ENCODE data around the gene SLC7A10.

SLC7A10 gene

DNA sequence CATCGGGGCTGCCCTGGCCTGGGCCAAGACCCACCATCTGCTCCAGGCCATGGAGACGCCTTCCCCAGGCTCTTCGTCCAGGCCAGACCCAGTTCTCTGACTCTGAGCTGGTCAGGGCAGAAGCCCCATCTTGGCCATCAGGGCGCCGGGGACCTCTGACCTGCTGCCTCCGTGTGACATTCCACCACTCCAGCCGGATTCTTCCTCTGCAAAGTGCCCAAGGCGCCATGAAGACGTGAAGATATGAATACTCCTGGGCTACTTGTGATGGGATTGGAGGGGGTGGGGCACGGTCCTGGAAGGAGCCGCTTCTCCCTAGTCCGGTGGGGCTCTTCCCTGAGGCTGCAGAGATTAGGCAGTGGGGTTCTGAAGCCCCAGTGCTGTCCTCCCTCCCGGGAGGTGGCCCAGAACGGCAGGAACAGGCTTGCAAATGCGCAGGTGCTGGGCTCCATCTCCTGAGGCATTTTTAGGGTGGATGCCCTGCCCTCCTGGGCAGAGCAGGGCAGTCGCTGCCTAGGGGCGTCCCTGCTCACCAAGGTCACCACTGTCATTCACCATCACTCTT is 26.0 kb upstream of the SLC7A10 start:
- Histone ChIP-seq H3K27me3 (ENCODE audit: control insufficient read depth, insufficient read depth, low read length) (no peaks in the 10 kb centered on the region), H3K4me1 (ENCODE audit: control insufficient read depth, low read depth, low read length) (no peaks in the 10 kb centered on the region), H3K36me3 (ENCODE audit: control insufficient read depth, low read depth, low read length) (no peaks in the 10 kb centered on the region)

DNA sequence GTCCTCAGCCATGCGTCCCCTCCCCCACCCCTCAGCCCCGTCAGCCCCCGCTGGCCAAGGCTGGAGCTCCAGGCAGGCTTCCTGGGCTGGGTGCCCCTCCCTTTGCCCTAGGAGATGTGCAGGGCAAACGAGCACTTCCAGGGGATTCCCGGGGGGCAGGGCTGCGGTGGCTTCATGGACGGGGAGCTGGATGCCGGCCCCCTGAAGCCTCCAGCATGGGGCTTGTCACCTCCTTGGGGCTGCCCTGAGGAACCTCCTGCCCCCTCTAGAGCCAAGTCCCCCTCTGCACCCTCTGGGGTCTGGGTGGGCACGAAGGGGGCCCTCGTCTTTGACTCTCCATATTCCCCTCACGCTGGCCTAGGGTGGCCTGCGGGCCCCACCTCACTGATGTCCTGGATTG is 25.4 kb upstream of the SLC7A10 start:
- H3K9ac ChIP-seq (ENCODE audit: low read length), result no peak overlapping the region
- no peaks in the 10 kb centered on the region for H3K4me1 ChIP-seq (ENCODE audit: control insufficient read depth, low read depth, low read length)

More for the DNA sequence above, 26.0 kb upstream of the SLC7A10 start:
- H3K9me3 ChIP-seq (ENCODE audit: control insufficient read depth, low read depth, low read length), result no peaks in the 10 kb centered on the region
- H3K4me3 ChIP-seq (ENCODE audit: low read length), result no peak overlapping the region
- no peak overlapping the region for H3K9ac ChIP-seq (ENCODE audit: low read length)
- no peak overlapping the region for H3K27ac ChIP-seq (ENCODE audit: low read length)

DNA sequence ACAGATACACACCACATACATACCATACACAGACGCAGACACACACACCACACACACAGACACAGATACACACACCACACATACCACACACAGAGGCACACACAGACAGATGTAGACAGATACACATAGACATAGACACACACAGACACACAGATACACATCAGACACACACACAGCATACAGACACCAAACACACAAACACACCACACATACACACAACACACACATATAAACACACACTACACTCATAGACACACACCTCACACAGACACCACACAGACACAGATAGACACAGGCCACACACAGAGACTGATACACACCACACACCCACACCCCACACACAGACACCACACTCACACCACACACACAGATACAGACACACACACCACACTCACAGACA is 24.9 kb upstream of the SLC7A10 start:
- H3K36me3 ChIP-seq (ENCODE audit: control insufficient read depth, low read depth, low read length), result no peaks in the 10 kb centered on the region
- no peaks in the 10 kb centered on the region for H3K27me3 ChIP-seq (ENCODE audit: control insufficient read depth, insufficient read depth, low read length)
- no peak overlapping the region for H3K9ac ChIP-seq (ENCODE audit: low read length)
- no peak overlapping the region for H3K4me3 ChIP-seq (ENCODE audit: low read length)
- H3K4me1 ChIP-seq (ENCODE audit: control insufficient read depth, low read depth, low read length), result no peaks in the 10 kb centered on the region
- no peak overlapping the region for H3K27ac ChIP-seq (ENCODE audit: low read length)
- H3K9me3 ChIP-seq (ENCODE audit: control insufficient read depth, low read depth, low read length), result no peaks in the 10 kb centered on the region

More for the DNA sequence above, 25.4 kb upstream of the SLC7A10 start:
- no peaks in the 10 kb centered on the region for H3K9me3 ChIP-seq (ENCODE audit: control insufficient read depth, low read depth, low read length)
- H3K27me3 ChIP-seq (ENCODE audit: control insufficient read depth, insufficient read depth, low read length), result no peaks in the 10 kb centered on the region
- H3K27ac ChIP-seq (ENCODE audit: low read length), result no peak overlapping the region
- no peak overlapping the region for H3K4me3 ChIP-seq (ENCODE audit: low read length)
- no peaks in the 10 kb centered on the region for H3K36me3 ChIP-seq (ENCODE audit: control insufficient read depth, low read depth, low read length)

DNA sequence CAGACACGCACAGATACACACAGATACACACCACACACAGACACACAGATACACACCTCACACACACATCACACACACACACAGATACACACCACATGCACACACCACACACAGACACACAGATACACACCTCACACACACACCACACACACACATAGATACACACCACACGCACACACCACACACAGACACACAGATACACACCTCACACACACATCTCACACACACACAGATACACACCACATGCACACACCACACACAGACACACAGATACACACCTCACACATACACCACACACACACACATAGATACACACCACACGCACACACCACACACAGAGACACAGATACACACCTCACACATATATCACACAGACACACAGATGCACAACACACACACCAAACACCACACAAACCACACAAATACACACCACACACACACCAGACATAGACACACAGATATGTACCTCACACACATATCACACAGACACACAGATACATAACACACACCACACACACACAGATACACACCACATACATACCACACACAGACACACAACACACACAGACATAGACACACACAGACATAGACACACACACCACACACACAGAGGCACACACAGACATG is 24.2 kb upstream of the SLC7A10 start:
- no peaks in the 10 kb centered on the region for H3K27me3 ChIP-seq (ENCODE audit: control insufficient read depth, insufficient read depth, low read length)
- no peak overlapping the region for H3K27ac ChIP-seq (ENCODE audit: low read length)
- no peak overlapping the region for H3K4me3 ChIP-seq (ENCODE audit: low read length)
- H3K36me3 ChIP-seq (ENCODE audit: control insufficient read depth, low read depth, low read length), result no peaks in the 10 kb centered on the region
- H3K9ac ChIP-seq (ENCODE audit: low read length), result no peak overlapping the region
- no peaks in the 10 kb centered on the region for H3K4me1 ChIP-seq (ENCODE audit: control insufficient read depth, low read depth, low read length)
- no peaks in the 10 kb centered on the region for H3K9me3 ChIP-seq (ENCODE audit: control insufficient read depth, low read depth, low read length)

DNA sequence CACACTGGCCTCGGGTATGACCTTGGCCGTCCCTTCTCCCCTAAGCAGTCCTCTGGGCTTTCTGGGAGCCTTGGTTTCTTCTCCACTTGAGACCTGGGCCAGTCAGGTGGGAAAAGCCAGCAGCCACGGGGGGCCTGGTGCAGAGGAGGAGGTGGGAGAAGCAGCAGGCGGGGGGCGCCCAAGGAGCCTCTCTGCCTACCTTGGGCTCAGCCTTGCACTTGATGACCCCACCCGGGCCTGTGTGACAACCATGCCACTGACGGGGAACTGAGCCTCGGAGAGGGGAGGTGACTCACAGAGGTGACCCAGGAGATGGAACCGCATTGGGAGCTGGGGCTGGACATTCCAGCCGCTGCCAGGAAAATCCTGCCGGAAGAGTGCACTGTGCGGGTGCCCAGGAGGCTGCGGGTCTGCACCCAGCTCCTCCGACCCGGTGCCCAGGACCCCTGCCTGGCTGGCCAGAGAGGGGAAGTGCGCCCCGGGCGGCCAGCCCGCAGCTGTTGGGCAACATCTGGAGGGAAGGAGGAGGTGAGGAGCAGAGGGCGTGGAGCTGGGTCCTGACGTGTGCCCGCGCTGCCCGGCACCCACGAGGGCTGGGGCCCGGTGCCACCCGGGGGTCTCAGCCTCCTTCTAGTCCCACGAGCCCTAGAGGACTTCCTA is 23.4 kb upstream of the SLC7A10 start:
- Histone ChIP-seq H3K9me3 (ENCODE audit: control insufficient read depth, low read depth, low read length) (no peaks in the 10 kb centered on the region), H3K4me1 (ENCODE audit: control insufficient read depth, low read depth, low read length) (no peaks in the 10 kb centered on the region), H3K36me3 (ENCODE audit: control insufficient read depth, low read depth, low read length) (no peaks in the 10 kb centered on the region), H3K27ac (ENCODE audit: low read length) (no peak overlapping the region), H3K4me3 (ENCODE audit: low read length) (no peak overlapping the region), H3K27me3 (ENCODE audit: control insufficient read depth, insufficient read depth, low read length) (no peaks in the 10 kb centered on the region), H3K9ac (ENCODE audit: low read length) (no peak overlapping the region)

DNA sequence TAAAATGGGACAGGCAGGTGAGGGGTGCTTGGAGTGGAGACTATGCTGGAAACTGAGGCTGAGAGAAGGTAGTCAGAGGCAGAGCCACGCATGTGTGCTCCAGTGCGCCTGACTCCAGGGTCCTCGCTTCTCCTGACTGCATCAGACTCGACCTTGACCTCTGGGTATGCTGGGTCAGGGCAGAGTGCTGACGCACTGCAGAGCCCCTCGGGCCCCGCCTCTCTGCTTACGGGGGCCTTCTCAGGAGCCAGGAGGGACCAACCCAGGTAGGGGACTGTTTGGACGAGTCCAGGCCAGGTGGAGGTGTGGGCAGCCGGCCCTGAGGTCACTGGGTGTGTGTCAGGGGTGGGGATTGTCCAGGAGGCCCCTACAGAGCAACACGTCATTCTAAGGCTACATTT is 22.9 kb upstream of the SLC7A10 start:
- no peaks in the 10 kb centered on the region for H3K4me1 ChIP-seq (ENCODE audit: control insufficient read depth, low read depth, low read length)
- H3K27ac ChIP-seq (ENCODE audit: low read length), result no peak overlapping the region

DNA sequence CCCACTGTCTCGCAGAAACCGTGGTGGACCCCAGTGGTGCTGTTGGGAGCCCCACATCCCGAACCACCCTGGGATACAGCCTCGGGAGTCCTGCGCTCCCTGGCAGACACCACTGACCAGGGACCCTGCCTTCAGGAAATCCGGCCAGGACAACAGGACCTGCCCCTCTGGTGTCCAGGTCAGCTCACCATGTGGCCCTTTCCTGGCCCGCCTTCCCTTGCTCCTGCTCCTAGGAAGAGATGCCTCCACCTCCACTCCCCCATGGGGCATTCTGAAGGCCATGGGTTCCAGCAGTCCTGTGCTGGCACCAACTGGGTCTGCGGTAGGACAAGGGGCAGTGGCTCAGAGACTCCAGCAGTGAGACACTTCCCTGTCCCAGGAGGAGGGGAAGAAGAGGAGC is 22.5 kb upstream of the SLC7A10 start:
- H3K9me3 ChIP-seq (ENCODE audit: control insufficient read depth, low read depth, low read length), result no peaks in the 10 kb centered on the region
- no peak overlapping the region for H3K27ac ChIP-seq (ENCODE audit: low read length)
- H3K4me1 ChIP-seq (ENCODE audit: control insufficient read depth, low read depth, low read length), result no peaks in the 10 kb centered on the region
- no peaks in the 10 kb centered on the region for H3K27me3 ChIP-seq (ENCODE audit: control insufficient read depth, insufficient read depth, low read length)
- no peaks in the 10 kb centered on the region for H3K36me3 ChIP-seq (ENCODE audit: control insufficient read depth, low read depth, low read length)
- H3K9ac ChIP-seq (ENCODE audit: low read length), result no peak overlapping the region
- H3K4me3 ChIP-seq (ENCODE audit: low read length), result no peak overlapping the region

More for the DNA sequence above, 22.9 kb upstream of the SLC7A10 start:
- H3K4me3 ChIP-seq (ENCODE audit: low read length), result no peak overlapping the region
- no peaks in the 10 kb centered on the region for H3K36me3 ChIP-seq (ENCODE audit: control insufficient read depth, low read depth, low read length)
- H3K9me3 ChIP-seq (ENCODE audit: control insufficient read depth, low read depth, low read length), result no peaks in the 10 kb centered on the region
- H3K9ac ChIP-seq (ENCODE audit: low read length), result no peak overlapping the region
- H3K27me3 ChIP-seq (ENCODE audit: control insufficient read depth, insufficient read depth, low read length), result no peaks in the 10 kb centered on the region

DNA sequence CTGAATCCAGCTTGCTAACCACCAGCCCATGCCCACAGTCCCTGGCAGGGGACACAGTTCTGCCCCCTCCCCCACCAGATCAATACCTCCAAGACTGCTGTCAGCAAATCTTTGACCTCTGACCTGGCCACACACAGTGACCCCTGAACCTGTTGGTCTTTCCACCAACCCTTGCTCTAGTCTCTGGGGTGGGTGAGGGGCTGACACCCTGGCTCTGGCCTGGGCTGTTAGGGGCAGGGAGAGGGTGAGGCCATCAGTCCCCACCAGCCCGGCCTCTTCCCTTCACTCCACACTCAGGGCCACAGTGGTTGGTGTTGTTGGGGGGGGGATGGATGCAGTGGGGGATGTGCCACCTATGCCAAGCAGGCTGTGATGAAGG is 21.8 kb upstream of the SLC7A10 start:
- no peak overlapping the region for H3K27ac ChIP-seq (ENCODE audit: low read length)
- H3K4me1 ChIP-seq (ENCODE audit: control insufficient read depth, low read depth, low read length), result no peaks in the 10 kb centered on the region
- H3K27me3 ChIP-seq (ENCODE audit: control insufficient read depth, insufficient read depth, low read length), result no peaks in the 10 kb centered on the region
- no peaks in the 10 kb centered on the region for H3K9me3 ChIP-seq (ENCODE audit: control insufficient read depth, low read depth, low read length)
- H3K9ac ChIP-seq (ENCODE audit: low read length), result no peak overlapping the region
- H3K4me3 ChIP-seq (ENCODE audit: low read length), result no peak overlapping the region
- H3K36me3 ChIP-seq (ENCODE audit: control insufficient read depth, low read depth, low read length), result no peaks in the 10 kb centered on the region

DNA sequence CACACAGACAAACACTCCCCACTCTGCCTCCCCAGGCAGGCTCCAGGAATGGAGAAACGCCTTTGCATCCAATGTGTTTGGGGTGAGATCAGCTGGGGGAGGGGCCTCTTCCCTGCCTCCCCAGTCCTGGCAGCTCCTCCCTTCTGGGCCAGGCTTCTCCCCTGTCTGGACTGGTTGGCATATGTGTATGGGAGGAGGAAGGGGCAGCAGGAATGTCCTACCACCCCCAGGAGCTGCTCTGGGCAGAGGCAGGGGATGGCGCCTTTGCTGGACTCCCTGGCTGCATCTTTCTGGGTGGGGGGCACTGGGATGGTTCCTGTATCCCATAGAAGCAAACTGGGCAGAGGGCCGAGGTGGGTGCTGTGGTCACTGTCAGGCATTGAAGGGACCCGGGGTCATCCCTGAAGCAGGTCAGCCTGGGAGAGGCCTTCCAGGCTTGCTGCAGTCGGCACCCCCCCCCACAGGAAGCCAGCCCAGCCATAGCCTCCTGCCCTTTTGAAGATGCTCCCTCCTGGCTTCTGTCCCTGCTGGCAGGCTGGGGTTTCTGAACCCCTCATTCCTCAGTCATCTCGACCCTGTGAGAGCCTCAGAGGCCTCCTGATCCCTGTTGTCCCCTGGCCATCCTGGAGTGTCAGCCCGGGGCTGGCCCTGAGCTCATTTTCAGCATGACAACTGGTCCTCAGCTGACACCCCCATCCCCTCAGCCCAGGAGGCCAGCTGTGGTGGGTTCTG is 21.2 kb upstream of the SLC7A10 start:
- no peak overlapping the region for H3K27ac ChIP-seq (ENCODE audit: low read length)
- H3K36me3 ChIP-seq (ENCODE audit: control insufficient read depth, low read depth, low read length), result no peaks in the 10 kb centered on the region
- H3K9me3 ChIP-seq (ENCODE audit: control insufficient read depth, low read depth, low read length), result no peaks in the 10 kb centered on the region
- no peak overlapping the region for H3K9ac ChIP-seq (ENCODE audit: low read length)
- H3K4me3 ChIP-seq (ENCODE audit: low read length), result no peak overlapping the region
- H3K4me1 ChIP-seq (ENCODE audit: control insufficient read depth, low read depth, low read length), result no peaks in the 10 kb centered on the region
- no peaks in the 10 kb centered on the region for H3K27me3 ChIP-seq (ENCODE audit: control insufficient read depth, insufficient read depth, low read length)

DNA sequence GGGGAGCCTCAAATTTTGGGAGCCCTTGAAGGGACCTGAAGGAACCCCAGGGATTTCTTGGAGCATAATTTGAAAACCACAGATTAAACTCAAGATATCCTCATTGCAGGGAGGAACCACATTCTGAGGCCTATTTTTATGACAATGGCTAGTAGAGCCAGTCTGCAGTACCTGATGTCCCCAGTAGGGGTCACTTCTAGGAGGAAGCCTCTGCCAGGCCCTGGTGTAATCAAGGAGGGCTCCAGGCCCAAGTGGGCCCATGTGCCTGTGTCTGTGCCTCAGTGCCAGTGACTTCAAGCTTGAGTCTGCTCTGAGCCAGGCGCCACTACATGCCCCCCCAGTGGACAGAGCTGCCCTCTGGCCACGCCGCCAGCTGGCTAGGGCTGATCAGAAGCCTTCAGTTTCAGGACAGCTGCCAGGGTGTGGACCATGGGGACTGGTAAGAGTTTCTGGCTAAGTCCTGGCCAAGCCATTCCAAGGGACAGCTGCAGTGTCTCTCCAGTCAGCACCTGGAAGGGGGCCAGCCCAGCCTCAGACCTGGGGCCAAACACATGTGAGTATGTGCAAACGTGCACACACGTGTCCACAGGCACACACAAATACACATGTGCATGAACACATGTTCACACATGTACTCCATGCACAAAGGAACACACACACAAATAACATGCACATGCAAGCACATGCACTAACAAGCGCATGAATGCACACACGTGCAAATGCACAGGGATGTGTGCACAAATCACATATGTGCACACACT is 20.5 kb upstream of the SLC7A10 start:
- no peaks in the 10 kb centered on the region for H3K4me1 ChIP-seq (ENCODE audit: control insufficient read depth, low read depth, low read length)
- no peaks in the 10 kb centered on the region for H3K9me3 ChIP-seq (ENCODE audit: control insufficient read depth, low read depth, low read length)
- no peak overlapping the region for H3K27ac ChIP-seq (ENCODE audit: low read length)
- H3K4me3 ChIP-seq (ENCODE audit: low read length), result no peak overlapping the region
- no peaks in the 10 kb centered on the region for H3K27me3 ChIP-seq (ENCODE audit: control insufficient read depth, insufficient read depth, low read length)
- H3K36me3 ChIP-seq (ENCODE audit: control insufficient read depth, low read depth, low read length), result no peaks in the 10 kb centered on the region
- no peak overlapping the region for H3K9ac ChIP-seq (ENCODE audit: low read length)

DNA sequence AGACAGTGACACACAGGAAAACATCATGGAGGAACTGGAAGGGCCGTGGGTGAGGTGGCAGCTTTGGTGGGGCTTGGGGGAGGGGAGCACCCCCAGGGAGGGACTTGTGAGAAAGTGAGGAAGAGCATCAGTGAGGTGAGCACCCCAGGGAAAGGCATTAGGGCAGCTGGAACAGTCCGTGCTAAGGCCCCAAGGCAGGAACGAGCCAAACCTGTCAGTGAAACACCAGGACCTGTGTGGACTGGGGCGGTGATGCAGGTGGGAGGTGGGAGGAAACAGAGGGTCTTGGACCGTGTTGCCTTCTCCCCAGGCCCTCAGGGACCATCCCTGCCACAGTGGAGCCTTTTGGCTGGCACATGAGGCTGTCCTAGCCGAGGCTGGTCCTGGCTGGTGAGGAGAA is 17.3 kb upstream of the SLC7A10 start:
- H3K4me1 ChIP-seq (ENCODE audit: control insufficient read depth, low read depth, low read length), result no peaks in the 10 kb centered on the region
- no peak overlapping the region for H3K4me3 ChIP-seq (ENCODE audit: low read length)
- H3K27me3 ChIP-seq (ENCODE audit: control insufficient read depth, insufficient read depth, low read length), result no peaks in the 10 kb centered on the region
- H3K36me3 ChIP-seq (ENCODE audit: control insufficient read depth, low read depth, low read length), result no peaks in the 10 kb centered on the region
- no peak overlapping the region for H3K9ac ChIP-seq (ENCODE audit: low read length)
- H3K27ac ChIP-seq (ENCODE audit: low read length), result no peak overlapping the region
- no peaks in the 10 kb centered on the region for H3K9me3 ChIP-seq (ENCODE audit: control insufficient read depth, low read depth, low read length)

Data from iPS-18a (cell line).